Neural progenitor cell (in vitro differentiated cells): ENCODE results near the gene SREBF1. TPM values are rescaled to one million over a fixed set of nuclear protein-coding genes. Genes with fewer than 3 reads are reported as not detected.
A peak's percentile ranks its signal among the peaks of the same experiment; 100 is the strongest.

Experiments
- DNase-seq: peaks from one replicate; pipeline ENCODE4 v3.0.0-alpha.2; 2016; ENCODE audit warnings: low spot score
- H2AFZ ChIP-seq: fragments of 200-600 bp; sonication (generic); replicated peaks from 2 replicates; pipeline ENCODE4 v1.6.1; 2016; ENCODE audit warnings: antibody characterized with exemption
- H3F3A ChIP-seq: fragments of 200-600 bp; sonication (generic); 2 replicates; pipeline ENCODE4 v1.6.1; 2016; ENCODE audit warnings: antibody characterized with exemption, low read depth
- H3K27ac ChIP-seq: fragments of 200-600 bp; sonication (generic); 2 replicates; pipeline ENCODE4 v1.5.1; 2016; ENCODE audit warnings: mild to moderate bottlenecking
- H3K27me3 ChIP-seq: fragments of 200-600 bp; sonication (generic); 2 replicates; pipeline ENCODE4 v1.6.1; 2016; ENCODE audit warnings: mild to moderate bottlenecking, moderate library complexity
- H3K36me3 ChIP-seq: fragments of 200-600 bp; sonication (generic); 2 replicates; pipeline ENCODE4 v1.5.1; 2016
- H3K4me1 ChIP-seq: fragments of 200-600 bp; sonication (generic); 2 replicates; pipeline ENCODE4 v1.6.1; 2016; ENCODE audit warnings: mixed run types
- H3K4me2 ChIP-seq: fragments of 200-600 bp; sonication (generic); 2 replicates; pipeline ENCODE4 v1.6.1; 2016
- H3K4me3 ChIP-seq: fragments of 200-600 bp; sonication (generic); 2 replicates; pipeline ENCODE4 v1.5.1; 2016
- H3K79me2 ChIP-seq: fragments of 200-600 bp; sonication (generic); 2 replicates; pipeline ENCODE4 v1.6.1; 2016; ENCODE audit warnings: low read depth
- H3K9ac ChIP-seq: fragments of 200-600 bp; sonication (generic); 2 replicates; pipeline ENCODE4 v1.6.1; 2016
- H3K9me3 ChIP-seq: fragments of 200-600 bp; sonication (generic); 2 replicates; pipeline ENCODE4 v1.5.1; 2016; ENCODE audit warnings: low read depth
- H4K20me1 ChIP-seq: fragments of 200-600 bp; sonication (generic); 2 replicates; pipeline ENCODE4 v1.6.1; 2016; ENCODE audit warnings: low read depth
- H3K27ac Mint-ChIP-seq: 3 replicates; pipeline ENCODE4 v1.8.0; 2021; ENCODE audit warnings: mixed read lengths
- H3K27me3 Mint-ChIP-seq: 2 replicates; pipeline ENCODE4 v1.8.0; 2022; ENCODE audit warnings: low read depth, mild to moderate bottlenecking, inconsistent platforms, moderate library complexity, mixed read lengths; ENCODE audit not compliant: insufficient read depth
- H3K36me3 Mint-ChIP-seq: 3 replicates; pipeline ENCODE4 v1.8.0; 2021; ENCODE audit warnings: mixed read lengths
- H3K4me1 Mint-ChIP-seq: 3 replicates; pipeline ENCODE4 v1.8.0; 2021; ENCODE audit warnings: mixed read lengths
- H3K4me3 Mint-ChIP-seq: 3 replicates; pipeline ENCODE4 v1.8.0; 2021; ENCODE audit warnings: mild to moderate bottlenecking, moderate library complexity, mixed read lengths
- H3K9me3 Mint-ChIP-seq: 3 replicates; pipeline ENCODE4 v1.8.0; 2020; ENCODE audit warnings: mixed read lengths
- CTCF ChIP-seq: fragments of 200-600 bp; sonication (generic); IDR thresholded peaks from 2 replicates; pipeline ENCODE4 v1.5.1; 2017; ENCODE audit warnings: antibody characterized with exemption, mild to moderate bottlenecking
- EZH2 ChIP-seq: fragments of 200-600 bp; sonication (generic); IDR thresholded peaks from 2 replicates; pipeline ENCODE4 v1.6.1; 2017; ENCODE audit warnings: antibody characterized with exemption, mild to moderate bottlenecking, moderate library complexity
- EZH2phosphoT487 ChIP-seq: fragments of 200-600 bp; sonication (generic); IDR thresholded peaks from 2 replicates; pipeline ENCODE4 v1.6.1; 2017; ENCODE audit warnings: antibody characterized with exemption
- total RNA-seq: library from RNA; depleted of rRNA; stranded (reverse); fragments of >200 nt; gene quantifications from 2 replicates; pipeline ENCODE4 v1.2.3, GENCODE V29; 2015; ENCODE audit warnings: low replicate concordance

The SREBF1 gene
- total RNA-seq, 1 donor from 2014 or later: 12.7 TPM

- DNase-seq: no peak
- H3K79me2 ChIP-seq: peaks cover 4% of the 10 kb centered on the region
- Mint-ChIP-seq H3K36me3 (peaks cover 7% of the 10 kb centered on the region), H3K9me3 (no peaks in the 10 kb centered on the region), H3K4me1 (peaks cover 74% of the 10 kb centered on the region), H3K27ac (no peak overlapping the region), H3K4me3 (peak overlapping the region; percentile 48), H3K27me3 (peaks cover 10% of the 10 kb centered on the region)
- H3K27ac ChIP-seq: no peak overlapping the region
- H3K27me3 ChIP-seq: peaks cover 8% of the 10 kb centered on the region
- H3K9ac ChIP-seq: no peak overlapping the region
- H3F3A ChIP-seq: peaks cover 18% of the 10 kb centered on the region
- no peaks in the 10 kb centered on the region for H3K36me3 ChIP-seq
- peak overlapping the region; percentile 67 for H3K4me2 ChIP-seq
- H3K4me1 ChIP-seq: peaks cover 56% of the 10 kb centered on the region
- H2AFZ ChIP-seq: no peak overlapping the region
- TF ChIP-seq EZH2 (no peak), EZH2phosphoT487 (no peak), CTCF (no peak)
- H3K9me3 ChIP-seq: no peaks in the 10 kb centered on the region
- H4K20me1 ChIP-seq: peaks cover 99% of the 10 kb centered on the region
- no peak overlapping the region for H3K4me3 ChIP-seq
Measured at GRCh38 chr17:17790637-17791464, 45.9 kb downstream of the SREBF1 start.

DNA sequence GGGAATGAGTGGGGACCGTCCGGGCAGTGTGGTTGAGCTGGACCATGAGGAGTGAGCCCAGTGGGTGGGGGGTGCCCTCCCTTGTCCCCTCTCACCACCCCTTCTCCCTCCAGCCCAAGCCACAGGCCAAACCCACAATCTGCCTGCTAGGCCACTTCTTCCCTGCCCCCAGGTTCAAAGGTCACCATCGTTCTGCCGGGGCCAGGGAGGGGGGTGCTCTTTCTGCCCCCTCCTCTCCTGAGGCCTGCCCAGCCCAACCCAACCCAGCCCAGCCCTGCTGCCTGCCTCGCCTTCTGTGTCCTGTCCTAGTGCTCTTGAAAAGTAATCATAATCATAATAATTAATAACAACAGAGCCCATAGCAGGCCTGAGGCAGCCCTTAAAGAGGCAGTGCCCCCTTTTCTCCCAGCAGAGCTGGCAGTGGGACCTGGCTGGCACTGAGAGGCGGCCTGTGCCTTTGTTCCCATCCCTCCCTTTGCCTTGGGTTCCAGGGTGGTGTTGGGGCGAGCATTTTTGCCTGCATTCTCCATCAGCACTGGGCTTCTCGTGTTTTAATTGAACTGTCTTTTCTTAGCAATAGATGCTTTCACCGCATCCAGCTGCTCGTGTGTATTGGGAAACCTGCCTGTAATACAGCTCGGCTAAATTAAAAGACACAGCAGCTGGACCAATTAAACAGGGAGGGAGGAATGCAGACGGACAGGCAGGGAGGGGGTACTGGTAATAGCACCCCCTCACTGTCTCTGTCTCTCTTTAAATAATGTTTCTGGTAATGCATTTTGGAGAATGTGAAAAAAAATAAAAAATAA lies 46.8 kb downstream of the SREBF1 start:
- Mint-ChIP-seq H3K4me1 (peaks cover 81% of the 10 kb centered on the region), H3K4me3 (peak overlapping the region; percentile 71), H3K27ac (peak overlapping the region; percentile 69), H3K27me3 (peaks cover 10% of the 10 kb centered on the region), H3K9me3 (no peaks in the 10 kb centered on the region), H3K36me3 (peaks cover 7% of the 10 kb centered on the region)
- Histone ChIP-seq H2AFZ (no peak overlapping the region), H3K4me1 (peaks cover 64% of the 10 kb centered on the region), H3F3A (peaks cover 25% of the 10 kb centered on the region), H3K79me2 (peaks cover 11% of the 10 kb centered on the region), H3K27ac (no peak overlapping the region), H3K36me3 (no peaks in the 10 kb centered on the region), H3K4me2 (peak overlapping the region; percentile 6), H4K20me1 (peaks cover 100% of the 10 kb centered on the region), H3K27me3 (peaks cover 11% of the 10 kb centered on the region), H3K9ac (no peak overlapping the region), H3K4me3 (no peak overlapping the region), H3K9me3 (no peaks in the 10 kb centered on the region)
- no peak for DNase-seq
- TF ChIP-seq CTCF (no peak), EZH2 (no peak), EZH2phosphoT487 (no peak)

- H3F3A ChIP-seq: peaks cover 30% of the 10 kb centered on the region
- TF ChIP-seq EZH2phosphoT487 (no peak), CTCF (no peak), EZH2 (no peak)
- Mint-ChIP-seq H3K36me3 (peaks cover 7% of the 10 kb centered on the region), H3K4me3 (peak overlapping the region; percentile 71), H3K9me3 (no peaks in the 10 kb centered on the region), H3K4me1 (peaks cover 87% of the 10 kb centered on the region), H3K27ac (peak overlapping the region; percentile 69), H3K27me3 (peaks cover 7% of the 10 kb centered on the region)
- no peak overlapping the region for H3K4me2 ChIP-seq
- peaks cover 11% of the 10 kb centered on the region for H3K27me3 ChIP-seq
- H3K36me3 ChIP-seq: no peaks in the 10 kb centered on the region
- H3K79me2 ChIP-seq: peaks cover 15% of the 10 kb centered on the region
- peaks cover 100% of the 10 kb centered on the region for H4K20me1 ChIP-seq
- peaks cover 70% of the 10 kb centered on the region for H3K4me1 ChIP-seq
- no peak overlapping the region for H3K9ac ChIP-seq
- H2AFZ ChIP-seq: no peak overlapping the region
- H3K9me3 ChIP-seq: no peaks in the 10 kb centered on the region
- no peak overlapping the region for H3K27ac ChIP-seq
- H3K4me3 ChIP-seq: no peak overlapping the region
- DNase-seq: no peak
Measured at GRCh38 chr17:17789410-17789809, 47.4 kb downstream of the SREBF1 start.
